ENCODE data around the gene FGF14. TPM values are rescaled to one million over a fixed set of nuclear protein-coding genes. Genes with fewer than 3 reads are reported as not detected.

Gene FGF14
- total and polyA plus RNA-seq, 2 of the 4 experiments (the other 2 are of a cell fraction): under 0.01 TPM; not detected in 1

- ChIA-PET POLR2A (ENCODE audit: unreplicated experiment) (no interaction called here), CTCF (no interaction called here)
- Histone ChIP-seq H3K9ac (ENCODE audit: low read depth, low read length) (no peak overlapping the region), H3K27ac (ENCODE audit: insufficient read depth, low read length) (no peak overlapping the region), H2BK120ac (ENCODE audit: low read depth, low read length) (no peak overlapping the region), H2BK5ac (ENCODE audit: low read depth, low read length, poor library complexity, severe bottlenecking) (no peak overlapping the region), H4K5ac (ENCODE audit: low read depth, low read length) (no peak overlapping the region), H3K4me3 (ENCODE audit: insufficient read depth, low read depth, low read length) (no peak overlapping the region), H2AFZ (replicated peaks; ENCODE audit: low read length, poor library complexity) (no peak overlapping the region), H4K20me1 (ENCODE audit: insufficient read depth, low read length) (no peaks in the 10 kb centered on the region), H3K36me3 (ENCODE audit: control insufficient read depth, insufficient read depth, low read length) (no peaks in the 10 kb centered on the region), H4K8ac (ENCODE audit: low read depth in 2 of 2, low read length in 2 of 2) (no peak overlapping the region), H3K23ac (ENCODE audit: low read depth, low read length) (no peak overlapping the region), H4K91ac (ENCODE audit: insufficient read depth, low read depth, low read length) (no peak overlapping the region), H3K4ac (ENCODE audit: low read depth, low read length) (no peak overlapping the region), H2BK15ac (ENCODE audit: low read depth, low read length) (no peak overlapping the region), H3K27me3 (ENCODE audit: control insufficient read depth, insufficient read depth, low read length) (no peaks in the 10 kb centered on the region), H2AK5ac (ENCODE audit: low read depth, low read length) (no peak overlapping the region), H3K56ac (ENCODE audit: extremely low read depth, insufficient read depth, low read length) (no peak overlapping the region), H2AK9ac (replicated peaks; ENCODE audit: low read depth, low read length, poor library complexity) (no peak overlapping the region), H3K4me1 (ENCODE audit: control insufficient read depth, insufficient read depth, low read length) (no peaks in the 10 kb centered on the region), H3K4me2 (ENCODE audit: low read depth, low read length) (no peak overlapping the region), H2BK20ac (ENCODE audit: low read depth, low read length) (no peak overlapping the region), H3K79me1 (ENCODE audit: low read depth in 1 of 2, low read length in 2 of 2) (no peaks in the 10 kb centered on the region), H3K9me3 (ENCODE audit: control insufficient read depth, insufficient read depth, low read length) (no peaks in the 10 kb centered on the region), H3K9me1 (ENCODE audit: insufficient read depth, low read length) (no peaks in the 10 kb centered on the region), H3K14ac (replicated peaks; ENCODE audit: low read depth, low read length) (no peak overlapping the region), H3K18ac (ENCODE audit: low read depth, low read length) (no peak overlapping the region)
- WGBS, 2 experiments (ENCODE audit: extremely low coverage in 2 of 2, insufficient read length in 1 of 2): no CpG with 5 or more reads among the region's 3 CpGs
- DNase-seq (no peak), ATAC-seq (ENCODE audit: low read depth) (no peak)
- in situ Hi-C loops (cut with MboI; ENCODE audit: low sequenced_read_pairs): no loop called here
- TF ChIP-seq CTCF (conservative IDR thresholded peaks at IDR 0.05; ENCODE audit: low read depth, low read length) (no peak), MAZ (IDR thresholded peaks at IDR 0.05; ENCODE audit: borderline replicate concordance, low read depth, low read length) (no peak), RCOR1 (IDR thresholded peaks at IDR 0.05; ENCODE audit: insufficient replicate concordance, low read length) (no peak), RAD21 (IDR thresholded peaks at IDR 0.05; ENCODE audit: low read length) (no peak), BHLHE40 (IDR thresholded peaks at IDR 0.05; ENCODE audit: low read depth, low read length) (no peak), MAFK (IDR thresholded peaks at IDR 0.05; ENCODE audit: low read depth, low read length) (no peak), USF2 (IDR thresholded peaks at IDR 0.05; ENCODE audit: low read depth, low read length) (no peak), POLR2A (IDR thresholded peaks at IDR 0.05; ENCODE audit: low read depth, low read length) (no peak), CHD1 (IDR thresholded peaks at IDR 0.05; ENCODE audit: low read depth, low read length) (no peak), FOS (IDR thresholded peaks at IDR 0.05; ENCODE audit: low read depth, low read length) (no peak), MXI1 (IDR thresholded peaks at IDR 0.05; ENCODE audit: borderline replicate concordance, low read depth, low read length) (no peak), CEBPB (IDR thresholded peaks at IDR 0.05; ENCODE audit: low read depth, low read length) (no peak), RFX5 (IDR thresholded peaks at IDR 0.05; ENCODE audit: low read depth, low read length) (no peak), ELK1 (IDR thresholded peaks at IDR 0.05; ENCODE audit: borderline replicate concordance, low read depth, low read length) (no peak)
- BruUV-seq (replicated peaks): no TSS peak
- intact Hi-C loops (cut with micrococcal nuclease): no loop called here
- dilution Hi-C loops (cut with HindIII; ENCODE audit: low sequenced_read_pairs, unreplicated experiment): no loop called here
Measured at GRCh38 chr13:102327119-102327617, 74.7 kb downstream of the FGF14 start.

Measured in IMR-90 (cell line).